NCI-H2107 (cell line): Measurements from ENCODE around the gene MMADHC.

Experiments used
- DNase-seq: peaks from one replicate; lab custom pipeline; 2025; lab: John Stamatoyannopoulos, UW

Gene MMADHC

GRCh38 chr2:149556452-149556851, 31.1 kb downstream of the MMADHC start:
- no peak for DNase-seq

- DNase-seq: no peak
These were observed 34.7 kb downstream of the MMADHC start for GRCh38 chr2:149552830-149553229.

GRCh38 chr2:149552226-149552625, 35.3 kb downstream of the MMADHC start:
- no peak for DNase-seq

- no peak for DNase-seq
These were observed 42.9 kb downstream of the MMADHC start for GRCh38 chr2:149544692-149545091.

- DNase-seq: no peak
These were observed 43.7 kb downstream of the MMADHC start for GRCh38 chr2:149543845-149544244.

GRCh38 chr2:149540138-149540537, 47.4 kb downstream of the MMADHC start:
- DNase-seq: no peak

GRCh38 chr2:149538138-149538833, 49.3 kb downstream of the MMADHC start:
- peak; percentile 41 for DNase-seq

- DNase-seq: no peak
These were observed 50.4 kb downstream of the MMADHC start for GRCh38 chr2:149537092-149537726.

GRCh38 chr2:149536649-149537048, 50.9 kb downstream of the MMADHC start:
- DNase-seq: no peak

GRCh38 chr2:149534674-149535073, 52.9 kb downstream of the MMADHC start:
- DNase-seq: no peak

- DNase-seq: no peak
These were observed 58.6 kb downstream of the MMADHC start for GRCh38 chr2:149528983-149529382.

- no peak for DNase-seq
These were observed 59.4 kb downstream of the MMADHC start for GRCh38 chr2:149527998-149528755.

- DNase-seq: no peak
These were observed 60.9 kb downstream of the MMADHC start for GRCh38 chr2:149526689-149527088.

- no peak for DNase-seq
These were observed 62.3 kb downstream of the MMADHC start for GRCh38 chr2:149525323-149525722.
